Measurements from ENCODE around the gene ARHGEF7.

- TF ChIP-seq CTCF (IDR thresholded peaks at IDR 0.05; ENCODE audit: insufficient read depth, low read length, poor library complexity, severe bottlenecking) (no peak), EZH2phosphoT487 (conservative IDR thresholded peaks at IDR 0.05; ENCODE audit: low read length) (no peak)
These were observed 222.1 kb downstream of the ARHGEF7 start for GRCh38 chr13:111337206-111337605.

All from SU-DHL-6 (cell line).